Caco-2 (cell line): Measurements from ENCODE around the gene EZH2. TPM values are rescaled to one million over a fixed set of nuclear protein-coding genes. Genes with fewer than 3 reads are reported as not detected.

Experiments used
- BruUV-seq: library from RNA; stranded (reverse); fragments of 400-500 nt; replicated peaks from 2 replicates; lab custom pipeline; 2021; lab: Mats Ljungman, UMichigan
- CTCF ChIA-PET: fragments of 300-600 bp; sonication (Branson Sonifier 250); formaldehyde crosslinking; loops from one replicate; lab custom pipeline; 2022; ENCODE audit warnings: antibody characterized with exemption; lab: Charles Lee
- POLR2A ChIA-PET: fragments of 300-600 bp; sonication (Branson Sonifier 250); formaldehyde crosslinking; loops from one replicate; lab custom pipeline; 2022; ENCODE audit warnings: antibody characterized with exemption; lab: Charles Lee
- DNase-seq, 2 experiments: peaks; one replicate each; pipeline versions ENCODE4 v3.0.0 to v3.0.0-alpha.2; 2020 to 2022
- H3K27me3 ChIP-seq: replicated peaks from 2 replicates; pipeline ENCODE4 v1.6.0; 2011; ENCODE audit warnings: low read length; ENCODE audit not compliant: control insufficient read depth, insufficient read depth
- H3K36me3 ChIP-seq: 2 replicates; pipeline ENCODE4 v1.5.1; 2011; ENCODE audit warnings: low read length; ENCODE audit not compliant: control insufficient read depth, insufficient read depth
- H3K4me1 ChIP-seq: fragments of 250-450 bp; sonication (Bioruptor Pico); 2 replicates; pipeline ENCODE4 v1.5.1; 2020; ENCODE audit warnings: mild to moderate bottlenecking
- H3K4me3 ChIP-seq: 2 replicates; pipeline ENCODE4 v1.5.1; 2011; ENCODE audit warnings: low read depth, mild to moderate bottlenecking, control low read depth, low read length
- H3K9me3 ChIP-seq: fragments of 250-450 bp; sonication (Bioruptor Pico); 2 replicates; pipeline ENCODE4 v1.5.1; 2020; ENCODE audit warnings: mild to moderate bottlenecking, moderate library complexity
- H3K27ac Mint-ChIP-seq: one replicate; pipeline ENCODE4 v1.8.0; 2022; ENCODE audit warnings: mixed read lengths; ENCODE audit not compliant: unreplicated experiment
- H3K27me3 Mint-ChIP-seq: one replicate; pipeline ENCODE4 v1.8.0; 2022; ENCODE audit warnings: mixed read lengths; ENCODE audit not compliant: insufficient read depth, unreplicated experiment
- H3K36me3 Mint-ChIP-seq: one replicate; pipeline ENCODE4 v1.8.0; 2022; ENCODE audit warnings: mild to moderate bottlenecking, mixed read lengths; ENCODE audit not compliant: insufficient read depth, unreplicated experiment
- H3K4me1 Mint-ChIP-seq: one replicate; pipeline ENCODE4 v1.8.0; 2022; ENCODE audit warnings: low read depth, mixed read lengths; ENCODE audit not compliant: unreplicated experiment
- H3K4me3 Mint-ChIP-seq: one replicate; pipeline ENCODE4 v1.8.0; 2022; ENCODE audit warnings: mild to moderate bottlenecking, moderate library complexity, mixed read lengths; ENCODE audit not compliant: unreplicated experiment
- H3K9me3 Mint-ChIP-seq: one replicate; pipeline ENCODE4 v1.8.0; 2022; ENCODE audit warnings: mixed read lengths; ENCODE audit not compliant: unreplicated experiment
- intact Hi-C: fragments of 100-400 bp; cut with micrococcal nuclease; formaldehyde crosslinking; loops from one replicate; pipeline ENCODE4 v1.10.0; 2022; ENCODE audit not compliant: unreplicated experiment
- total RNA-seq: library from RNA; stranded (reverse); gene quantifications from 2 replicates; pipeline ENCODE4 v1.2.3, GENCODE V29; 2022
- TF ChIP-seq, protein P1 (sequence below), 2 experiments: fragments of 200-600 bp in 1 of 2; IDR thresholded peaks; 1 replicate in 1 of 2; 2 replicates in 1 of 2; pipeline versions ENCODE4 v1.5.1 to v1.8.0; 2011 to 2022; ENCODE audit warnings: antibody characterized with exemption in 1 of 2, control low read depth in 1 of 2, inconsistent platforms in 1 of 2, low read depth in 1 of 2, low read length in 1 of 2, mild to moderate bottlenecking in 1 of 2, moderate library complexity in 1 of 2; ENCODE audit not compliant: insufficient read depth in 1 of 2, severe bottlenecking in 1 of 2, unreplicated experiment in 1 of 2

EZH2 gene
- total RNA-seq, 1 experiment from 2014 or later = 63.7 TPM

DNA sequence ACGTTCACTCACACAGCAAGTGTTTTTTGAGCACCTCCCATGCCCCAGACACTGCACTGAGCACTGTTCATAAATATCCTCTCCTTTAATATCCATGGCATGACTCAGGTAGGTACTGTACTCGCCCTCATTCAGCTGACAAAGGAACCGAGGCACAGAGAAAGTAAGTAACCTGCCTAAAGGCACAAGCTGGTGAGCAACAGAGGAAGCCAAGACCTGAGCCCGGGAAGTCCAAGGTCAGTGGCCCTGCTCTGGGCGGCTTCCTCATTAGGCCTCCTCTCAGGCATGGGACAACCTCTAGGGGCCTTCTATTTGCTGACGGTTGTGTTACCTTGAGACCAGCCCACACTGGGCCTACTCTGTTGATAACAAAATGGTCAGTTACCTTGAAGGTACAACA is 45.1 kb upstream of the EZH2 start:
- BruUV-seq = no TSS peak
- Histone ChIP-seq H3K4me3 (no peak overlapping the region), H3K36me3 (no peaks in the 10 kb centered on the region), H3K27me3 (no peaks in the 10 kb centered on the region), H3K4me1 (no peaks in the 10 kb centered on the region), H3K9me3 (no peaks in the 10 kb centered on the region)
- TF ChIP-seq, protein P1, sequence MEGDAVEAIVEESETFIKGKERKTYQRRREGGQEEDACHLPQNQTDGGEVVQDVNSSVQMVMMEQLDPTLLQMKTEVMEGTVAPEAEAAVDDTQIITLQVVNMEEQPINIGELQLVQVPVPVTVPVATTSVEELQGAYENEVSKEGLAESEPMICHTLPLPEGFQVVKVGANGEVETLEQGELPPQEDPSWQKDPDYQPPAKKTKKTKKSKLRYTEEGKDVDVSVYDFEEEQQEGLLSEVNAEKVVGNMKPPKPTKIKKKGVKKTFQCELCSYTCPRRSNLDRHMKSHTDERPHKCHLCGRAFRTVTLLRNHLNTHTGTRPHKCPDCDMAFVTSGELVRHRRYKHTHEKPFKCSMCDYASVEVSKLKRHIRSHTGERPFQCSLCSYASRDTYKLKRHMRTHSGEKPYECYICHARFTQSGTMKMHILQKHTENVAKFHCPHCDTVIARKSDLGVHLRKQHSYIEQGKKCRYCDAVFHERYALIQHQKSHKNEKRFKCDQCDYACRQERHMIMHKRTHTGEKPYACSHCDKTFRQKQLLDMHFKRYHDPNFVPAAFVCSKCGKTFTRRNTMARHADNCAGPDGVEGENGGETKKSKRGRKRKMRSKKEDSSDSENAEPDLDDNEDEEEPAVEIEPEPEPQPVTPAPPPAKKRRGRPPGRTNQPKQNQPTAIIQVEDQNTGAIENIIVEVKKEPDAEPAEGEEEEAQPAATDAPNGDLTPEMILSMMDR (IDR thresholded peaks at IDR 0.05; ENCODE audit: insufficient read depth in 1 of 2, low read depth in 1 of 2, low read length in 1 of 2, severe bottlenecking in 1 of 2, unreplicated experiment in 1 of 2) = no peak
- ChIA-PET CTCF (no interaction called here), POLR2A (no interaction called here)
- Mint-ChIP-seq H3K27me3 (no peaks in the 10 kb centered on the region), H3K27ac (no peak overlapping the region), H3K4me1 (no peaks in the 10 kb centered on the region), H3K4me3 (no peak overlapping the region), H3K36me3 (no peaks in the 10 kb centered on the region), H3K9me3 (no peaks in the 10 kb centered on the region)
- no peak for DNase-seq
- intact Hi-C loops = no loop called here

DNA sequence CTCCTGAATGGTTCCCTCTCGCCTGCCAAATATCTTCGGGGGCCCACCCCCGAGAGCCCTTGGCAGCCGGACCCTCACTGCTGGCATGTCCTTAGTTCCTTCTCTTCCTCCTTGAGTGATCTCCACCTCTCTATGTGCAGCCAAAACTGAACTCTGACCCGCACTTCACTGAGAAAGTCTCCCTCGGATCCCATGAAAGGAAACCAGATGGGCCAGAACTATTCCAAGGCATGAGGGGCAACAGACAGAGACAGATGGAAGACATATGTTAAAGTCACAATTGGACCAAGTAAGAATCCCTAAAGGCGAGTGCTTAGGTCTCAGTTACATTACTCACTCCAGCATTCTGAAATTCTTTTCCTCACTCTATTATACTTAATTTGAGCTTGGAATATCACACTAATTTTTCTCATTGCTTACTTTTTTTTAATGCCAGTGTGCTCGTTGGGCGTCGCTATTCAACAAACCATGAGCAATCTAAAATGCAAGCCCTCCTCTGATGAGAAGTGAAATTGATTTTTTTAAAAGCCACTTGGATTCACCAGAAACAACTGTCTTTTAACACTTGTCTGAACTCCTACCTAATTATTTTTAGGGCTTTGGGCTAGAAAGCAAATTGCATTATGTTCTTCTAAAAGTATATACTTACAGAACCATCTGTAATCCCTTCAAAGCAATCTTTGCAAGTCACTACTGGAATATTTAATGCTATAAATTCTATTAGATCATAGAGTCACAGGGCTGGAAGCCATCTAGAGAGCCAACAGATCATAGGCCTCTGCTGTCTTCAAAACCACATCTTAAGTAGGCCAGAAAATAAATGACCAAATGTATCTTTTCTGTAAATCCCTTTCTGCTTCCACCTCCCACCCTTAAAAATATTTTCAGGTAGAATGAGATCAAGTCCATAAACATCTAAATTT is 43.3 kb upstream of the EZH2 start:
- no TSS peak for BruUV-seq
- H3K36me3 ChIP-seq = no peaks in the 10 kb centered on the region
- TF ChIP-seq, protein P1 (IDR thresholded peaks at IDR 0.05; ENCODE audit: insufficient read depth in 1 of 2, low read depth in 1 of 2, low read length in 1 of 2, severe bottlenecking in 1 of 2, unreplicated experiment in 1 of 2) = no peak
- ChIA-PET CTCF (interaction anchor here (0.6 kb wide), 1 partner anchor 13 kb away, joined by 3 read pairs; no protein-coding TSS in a partner anchor), POLR2A (no interaction called here)
- H3K36me3 Mint-ChIP-seq = no peaks in the 10 kb centered on the region
- H3K27me3 Mint-ChIP-seq = no peaks in the 10 kb centered on the region
- no peak overlapping the region for H3K4me3 ChIP-seq
- intact Hi-C loops = no loop called here
- H3K9me3 ChIP-seq = no peaks in the 10 kb centered on the region
- no peak for DNase-seq
- H3K27me3 ChIP-seq = no peaks in the 10 kb centered on the region
- no peak overlapping the region for H3K4me3 Mint-ChIP-seq
- H3K27ac Mint-ChIP-seq = no peak overlapping the region
- H3K4me1 ChIP-seq = no peaks in the 10 kb centered on the region
- no peaks in the 10 kb centered on the region for H3K9me3 Mint-ChIP-seq
- no peaks in the 10 kb centered on the region for H3K4me1 Mint-ChIP-seq

DNA sequence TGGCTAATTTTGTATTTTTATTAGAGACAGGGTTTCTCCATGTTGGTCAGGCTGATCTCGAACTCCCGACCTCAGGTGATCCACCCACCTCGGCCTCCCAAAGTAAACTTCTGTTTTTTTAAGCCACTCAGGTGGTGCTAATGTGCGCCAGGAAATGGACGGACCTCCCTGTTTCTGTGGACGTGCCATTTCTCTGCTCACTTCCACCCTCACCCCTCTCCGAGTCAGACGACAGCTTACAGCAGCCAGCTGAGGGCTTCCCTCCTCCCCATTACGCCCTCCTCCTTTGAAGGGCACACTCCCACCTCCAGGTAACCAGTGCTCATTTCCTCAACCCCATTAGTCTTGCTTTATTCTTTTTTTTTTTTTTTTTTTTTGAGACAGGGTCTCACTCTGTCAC is 41.7 kb upstream of the EZH2 start:
- CTCF ChIA-PET = no interaction called here
- no TSS peak for BruUV-seq
- intact Hi-C loops = no loop called here
- H3K9me3 ChIP-seq = no peaks in the 10 kb centered on the region
- no peak overlapping the region for H3K27ac Mint-ChIP-seq
- peaks cover 8% of the 10 kb centered on the region for H3K4me1 Mint-ChIP-seq
- no peaks in the 10 kb centered on the region for H3K9me3 Mint-ChIP-seq
- H3K36me3 ChIP-seq = no peaks in the 10 kb centered on the region
- H3K4me3 ChIP-seq = no peak overlapping the region
- no peak overlapping the region for H3K4me3 Mint-ChIP-seq
- POLR2A ChIA-PET = no interaction called here
- TF ChIP-seq, protein P1 (IDR thresholded peaks at IDR 0.05; ENCODE audit: insufficient read depth in 1 of 2, low read depth in 1 of 2, low read length in 1 of 2, severe bottlenecking in 1 of 2, unreplicated experiment in 1 of 2) = no peak
- no peaks in the 10 kb centered on the region for H3K36me3 Mint-ChIP-seq
- no peak for DNase-seq
- H3K27me3 ChIP-seq = no peaks in the 10 kb centered on the region
- no peaks in the 10 kb centered on the region for H3K4me1 ChIP-seq
- no peaks in the 10 kb centered on the region for H3K27me3 Mint-ChIP-seq
